Central memory CD8-positive, alpha-beta T cell (primary cell): ENCODE results near the gene OR1I1.
"Not testable (repeated sequence)": the region's sequence is repeated elsewhere in the genome, so short reads cannot be mapped to it uniquely, and the experiment has no call there.

Experiments
- ATAC-seq: fragments of 150-1000 bp; cut with Tn5 transposase; replicated peaks from 2 replicates; pipeline ENCODE4 v1.10.0; 2022; ENCODE audit warnings: mild to moderate bottlenecking, moderate FRiP score, moderate number of reproducible peaks; ENCODE audit not compliant: poor library complexity, severe bottlenecking; ENCODE audit errors: extremely low read depth
- DNase-seq, 2 donors: peaks; one replicate each; pipeline ENCODE4 v3.0.0; 2021; ENCODE audit warnings: low spot score in 2 of 2
- H3K27ac Mint-ChIP-seq: one replicate; pipeline ENCODE4 v1.8.0; 2022; ENCODE audit warnings: low read depth, mild to moderate bottlenecking, moderate library complexity, mixed read lengths
- H3K27me3 Mint-ChIP-seq: one replicate; pipeline ENCODE4 v1.8.0; 2022; ENCODE audit warnings: mixed read lengths
- H3K36me3 Mint-ChIP-seq: one replicate; pipeline ENCODE4 v1.8.0; 2022; ENCODE audit warnings: mild to moderate bottlenecking, moderate library complexity, mixed read lengths; ENCODE audit not compliant: insufficient read depth
- H3K4me1 Mint-ChIP-seq: one replicate; pipeline ENCODE4 v1.8.0; 2022; ENCODE audit warnings: mixed read lengths
- H3K4me3 Mint-ChIP-seq: one replicate; pipeline ENCODE4 v1.8.0; 2022; ENCODE audit warnings: mild to moderate bottlenecking, moderate library complexity, mixed read lengths
- H3K9me3 Mint-ChIP-seq: one replicate; pipeline ENCODE4 v1.8.0; 2022; ENCODE audit warnings: mixed read lengths

Gene OR1I1

GRCh38 chr19:15081911-15082310 lies at the start of gene OR1I1:
TSS of gene OR1I1 (plus strand) at chr19:15082211. CDS start at chr19:15087066, 4,855 bp downstream.
- DNase-seq = no peak
- no peak for ATAC-seq
- no peak within 1 kb of the TSS for H3K4me3 Mint-ChIP-seq
- H3K9me3 Mint-ChIP-seq = no peaks in the 10 kb centered on the region
- H3K4me1 Mint-ChIP-seq = no peaks in the 10 kb centered on the region
- H3K27me3 Mint-ChIP-seq = peaks cover 66% of the 10 kb centered on the region
- H3K36me3 Mint-ChIP-seq = no peaks in the 10 kb centered on the region
- no peak within 1 kb of the TSS for H3K27ac Mint-ChIP-seq

GRCh38 chr19:15035795-15036311 lies 46.2 kb upstream of the OR1I1 start:
- no peak for DNase-seq
- Mint-ChIP-seq H3K27ac (no peak overlapping the region), H3K4me1 (no peaks in the 10 kb centered on the region), H3K4me3 (no peak overlapping the region), H3K9me3 (no peaks in the 10 kb centered on the region), H3K36me3 (no peaks in the 10 kb centered on the region), H3K27me3 (peaks cover 54% of the 10 kb centered on the region)
- no peak for ATAC-seq

- DNase-seq (no peak), ATAC-seq (no peak)
- H3K4me1 Mint-ChIP-seq = no peaks in the 10 kb centered on the region
- H3K27me3 Mint-ChIP-seq = peaks cover 39% of the 10 kb centered on the region
- no peaks in the 10 kb centered on the region for H3K36me3 Mint-ChIP-seq
- no peaks in the 10 kb centered on the region for H3K9me3 Mint-ChIP-seq
- no peak overlapping the region for H3K27ac Mint-ChIP-seq
- H3K4me3 Mint-ChIP-seq = no peak overlapping the region
Measured at GRCh38 chr19:15037586-15037985, 44.4 kb upstream of the OR1I1 start.

- H3K4me3 Mint-ChIP-seq = no peak overlapping the region
- H3K9me3 Mint-ChIP-seq = no peaks in the 10 kb centered on the region
- no peak overlapping the region for H3K27ac Mint-ChIP-seq
- no peak for ATAC-seq
- no peak for DNase-seq
- H3K36me3 Mint-ChIP-seq = no peaks in the 10 kb centered on the region
- H3K27me3 Mint-ChIP-seq = peaks cover 36% of the 10 kb centered on the region
- H3K4me1 Mint-ChIP-seq = no peaks in the 10 kb centered on the region
Measured at GRCh38 chr19:15038294-15038693, 43.7 kb upstream of the OR1I1 start.

- H3K4me3 Mint-ChIP-seq = no peak overlapping the region
- H3K36me3 Mint-ChIP-seq = no peaks in the 10 kb centered on the region
- no peak overlapping the region for H3K27ac Mint-ChIP-seq
- DNase-seq (no peak), ATAC-seq (no peak)
- peaks cover 20% of the 10 kb centered on the region for H3K27me3 Mint-ChIP-seq
- no peaks in the 10 kb centered on the region for H3K4me1 Mint-ChIP-seq
- H3K9me3 Mint-ChIP-seq = no peaks in the 10 kb centered on the region
Measured at GRCh38 chr19:15042003-15042402, 40.0 kb upstream of the OR1I1 start.

GRCh38 chr19:15042826-15043225 lies 39.2 kb upstream of the OR1I1 start:
- Mint-ChIP-seq H3K9me3 (no peaks in the 10 kb centered on the region), H3K36me3 (no peaks in the 10 kb centered on the region), H3K4me3 (no peak overlapping the region), H3K27ac (no peak overlapping the region), H3K27me3 (peaks cover 29% of the 10 kb centered on the region), H3K4me1 (no peaks in the 10 kb centered on the region)
- DNase-seq (no peak), ATAC-seq (no peak)

GRCh38 chr19:15045506-15045905 lies 36.5 kb upstream of the OR1I1 start:
- DNase-seq = no peak
- no peak overlapping the region for H3K27ac Mint-ChIP-seq
- H3K27me3 Mint-ChIP-seq = peaks cover 47% of the 10 kb centered on the region
- no peak overlapping the region for H3K4me3 Mint-ChIP-seq
- no peaks in the 10 kb centered on the region for H3K36me3 Mint-ChIP-seq
- no peaks in the 10 kb centered on the region for H3K9me3 Mint-ChIP-seq
- H3K4me1 Mint-ChIP-seq = no peaks in the 10 kb centered on the region
- no peak for ATAC-seq

- DNase-seq (no peak), ATAC-seq (no peak)
- no peaks in the 10 kb centered on the region for H3K9me3 Mint-ChIP-seq
- peaks cover 66% of the 10 kb centered on the region for H3K27me3 Mint-ChIP-seq
- no peaks in the 10 kb centered on the region for H3K36me3 Mint-ChIP-seq
- no peak overlapping the region for H3K4me3 Mint-ChIP-seq
- H3K4me1 Mint-ChIP-seq = no peaks in the 10 kb centered on the region
- H3K27ac Mint-ChIP-seq = no peak overlapping the region
Measured at GRCh38 chr19:15047680-15048079, 34.3 kb upstream of the OR1I1 start.

- Mint-ChIP-seq H3K27ac (no peak overlapping the region), H3K4me1 (no peaks in the 10 kb centered on the region), H3K4me3 (no peak overlapping the region), H3K9me3 (no peaks in the 10 kb centered on the region), H3K36me3 (no peaks in the 10 kb centered on the region), H3K27me3 (peaks cover 66% of the 10 kb centered on the region)
- ATAC-seq = no peak
- DNase-seq = no peak
Measured at GRCh38 chr19:15048128-15048527, 33.9 kb upstream of the OR1I1 start.

- Mint-ChIP-seq H3K4me1 (no peaks in the 10 kb centered on the region), H3K4me3 (no peak within 1 kb of the TSS), H3K36me3 (no peaks in the 10 kb centered on the region), H3K9me3 (no peaks in the 10 kb centered on the region), H3K27me3 (peaks cover 62% of the 10 kb centered on the region), H3K27ac (no peak within 1 kb of the TSS)
- ATAC-seq (no peak), DNase-seq (no peak)
Measured at GRCh38 chr19:15048885-15049541, 33.0 kb upstream of the OR1I1 start, which contains the start of gene CASP14. TSS of gene CASP14 (plus strand) at chr19:15049480. CDS start at chr19:15052252, 2,772 bp downstream.

GRCh38 chr19:15050639-15051038 lies 31.4 kb upstream of the OR1I1 start:
- H3K4me1 Mint-ChIP-seq = no peaks in the 10 kb centered on the region
- H3K36me3 Mint-ChIP-seq = no peaks in the 10 kb centered on the region
- peaks cover 58% of the 10 kb centered on the region for H3K27me3 Mint-ChIP-seq
- no peak for DNase-seq
- ATAC-seq = no peak
- H3K27ac Mint-ChIP-seq = no peak overlapping the region
- H3K4me3 Mint-ChIP-seq = no peak overlapping the region
- H3K9me3 Mint-ChIP-seq = no peaks in the 10 kb centered on the region

GRCh38 chr19:15062036-15062435 lies 20.0 kb upstream of the OR1I1 start:
- peaks cover 6% of the 10 kb centered on the region for H3K9me3 Mint-ChIP-seq

GRCh38 chr19:15070386-15070785 lies 11.6 kb upstream of the OR1I1 start:
- DNase-seq, ATAC-seq, H3K4me3 Mint-ChIP-seq, H3K36me3 Mint-ChIP-seq, H3K9me3 Mint-ChIP-seq, H3K27ac Mint-ChIP-seq, H3K4me1 Mint-ChIP-seq: not testable (repeated sequence)
- peaks cover 39% of the 10 kb centered on the region for H3K27me3 Mint-ChIP-seq

More at GRCh38 chr19:15062036-15062435, 20.0 kb upstream of the OR1I1 start:
- no peak overlapping the region for H3K4me3 Mint-ChIP-seq
- ATAC-seq (no peak), DNase-seq (no peak)
- H3K27ac Mint-ChIP-seq = no peak overlapping the region
- H3K4me1 Mint-ChIP-seq = no peaks in the 10 kb centered on the region
- H3K27me3 Mint-ChIP-seq = peaks cover 79% of the 10 kb centered on the region
- H3K36me3 Mint-ChIP-seq = no peaks in the 10 kb centered on the region
